Ovary (tissue), 9 donors: ENCODE data around the gene SASH3. TPM values are rescaled to one million over a fixed set of nuclear protein-coding genes. Genes with fewer than 3 reads are reported as not detected.

Experiments used
- DNase-seq, 5 donors: peaks; one replicate each; pipeline ENCODE4 v3.0.0-alpha.2; 2019 to 2020
- H3K27ac ChIP-seq, 2 donors: fragments of 200-600 bp; one replicate each; pipeline versions ENCODE4 v1.5.1 to v1.8.0; 2019 to 2022
- H3K27me3 ChIP-seq: fragments of 200-600 bp; one replicate; pipeline ENCODE4 v1.8.0; 2022
- H3K36me3 ChIP-seq: fragments of 200-600 bp; sonication (generic); one replicate; pipeline ENCODE4 v1.5.1; 2019
- H3K4me1 ChIP-seq: one replicate; pipeline ENCODE4 v1.8.1; 2013; ENCODE audit warnings: mild to moderate bottlenecking, moderate library complexity; ENCODE audit not compliant: insufficient read depth
- H3K4me3 ChIP-seq: fragments of 200-600 bp; sonication (generic); one replicate; pipeline ENCODE4 v1.5.1; 2017
- H3K9me3 ChIP-seq, 2 donors: fragments of 200-600 bp in 1 of 2; sonication (generic) in 1 of 2; one replicate each; pipeline versions ENCODE4 v1.5.1 to v1.8.1; 2013 to 2019; ENCODE audit warnings: mild to moderate bottlenecking in 1 of 2, moderate library complexity in 1 of 2
- EP300 ChIP-seq: sonication (generic); formaldehyde crosslinking; IDR thresholded peaks from one replicate; pipeline ENCODE4 v1.6.1; 2017; ENCODE audit warnings: antibody characterized with exemption
- POLR2A ChIP-seq: fragments of 450-650 bp; IDR thresholded peaks from one replicate; pipeline ENCODE4 v1.6.1; 2017; ENCODE audit warnings: antibody characterized with exemption, mild to moderate bottlenecking, moderate library complexity
- WGBS, 3 donors: extraction: QIAGEN DNeasy Blood & Tissue Kit in 1 of 3; methylation state at CpG; one replicate each; pipeline versions ENCODE4 v1.1.5 to v1.1.7; 2013 to 2017; 5-methylcytosine and 5-hydroxymethylcytosine counted together
- intact Hi-C, 4 donors: fragments of 100-400 bp; cut with DNase I; formaldehyde crosslinking; loops; one replicate each; pipeline versions ENCODE4 v1.11.0 to v1.15.1; 2022 to 2023
- polyA plus RNA-seq, 2 donors: library from polyadenylated mRNA; stranded (reverse); fragments of 200-250 nt in 1 of 2; fragments of 350-450 nt in 1 of 2; fragmentation: Illumina TruSeq in 1 of 2; extraction: RNeasy Lipid Tissue Mini Kit (QIAGEN cat#74804) in 1 of 2; gene quantifications; one replicate each; pipeline ENCODE4 v1.2.3, GENCODE V29; 2013 to 2014
- total RNA-seq, 7 donors: library from RNA; depleted of rRNA in 2 of 7; stranded (reverse); fragments of >200 nt in 2 of 7; fragmentation: NEBNext Ultra II Directional in 3 of 7; extraction: Animal tissue kit (Norgen Biotek cat#: 25700) in 3 of 7; gene quantifications; one replicate each; pipeline versions ENCODE4 v1.1.0 to v1.2.4, GENCODE V29; 2016 to 2023
- TF ChIP-seq, protein P1 (sequence below), 3 donors: fragments of 450-650 bp in 2 of 3; fragments of 200-600 bp in 1 of 3; IDR thresholded peaks; one replicate each; pipeline versions ENCODE4 v1.5.1 to v1.8.0; 2016 to 2022; ENCODE audit warnings: antibody characterized with exemption in 3 of 3, mild to moderate bottlenecking in 1 of 3
- donor health status: DM: no; HTN: no; CAD: no; lungs with moderate emphysema.
- donor health status: DM: no; HTN: no; CAD: no.
- donor health status: Bipolar disorder and iron deficiency.
- donor health status: DM: yes; HTN: yes; CAD: no.
- donor health status: DM: no; HTN: no; CAD: no.
- donor health status: DM: yes; HTN: yes; CAD: no.

Gene SASH3
- total and polyA plus RNA-seq, 9 donors = 1.8 to 8.2 (median 3.3) TPM

DNA sequence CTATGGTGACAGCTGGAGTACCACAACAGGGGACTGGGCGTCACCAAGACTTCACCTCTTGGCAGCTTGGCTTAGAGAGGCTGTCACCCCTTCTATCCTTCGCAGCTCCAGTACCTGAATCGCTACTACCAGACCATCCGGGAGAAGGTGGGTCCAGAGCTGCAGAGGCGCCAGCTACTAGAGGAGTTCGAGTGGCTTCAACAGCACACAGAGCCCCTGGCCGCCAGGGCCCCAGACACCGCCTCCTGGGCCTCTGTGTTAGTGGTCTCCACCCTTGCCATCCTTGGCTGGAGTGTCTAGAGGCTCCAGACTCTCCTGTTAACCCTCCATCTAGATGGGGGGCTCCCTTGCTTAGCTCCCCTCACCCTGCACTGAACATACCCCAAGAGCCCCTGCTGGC is 11.6 kb upstream of the SASH3 start:
- WGBS, 3 donors = 78 to 90% (median 90%) methylated on average over 8 of the region's 8 CpGs
- Histone ChIP-seq H3K9me3 (no peaks in the 10 kb centered on the region), H3K27me3 (no peaks in the 10 kb centered on the region), H3K36me3 (no peaks in the 10 kb centered on the region), H3K4me1 (no peaks in the 10 kb centered on the region), H3K27ac (no peak overlapping the region), H3K4me3 (no peak overlapping the region)
- no peak for DNase-seq
- TF ChIP-seq EP300 (no peak), POLR2A (no peak)
- TF ChIP-seq, protein P1, sequence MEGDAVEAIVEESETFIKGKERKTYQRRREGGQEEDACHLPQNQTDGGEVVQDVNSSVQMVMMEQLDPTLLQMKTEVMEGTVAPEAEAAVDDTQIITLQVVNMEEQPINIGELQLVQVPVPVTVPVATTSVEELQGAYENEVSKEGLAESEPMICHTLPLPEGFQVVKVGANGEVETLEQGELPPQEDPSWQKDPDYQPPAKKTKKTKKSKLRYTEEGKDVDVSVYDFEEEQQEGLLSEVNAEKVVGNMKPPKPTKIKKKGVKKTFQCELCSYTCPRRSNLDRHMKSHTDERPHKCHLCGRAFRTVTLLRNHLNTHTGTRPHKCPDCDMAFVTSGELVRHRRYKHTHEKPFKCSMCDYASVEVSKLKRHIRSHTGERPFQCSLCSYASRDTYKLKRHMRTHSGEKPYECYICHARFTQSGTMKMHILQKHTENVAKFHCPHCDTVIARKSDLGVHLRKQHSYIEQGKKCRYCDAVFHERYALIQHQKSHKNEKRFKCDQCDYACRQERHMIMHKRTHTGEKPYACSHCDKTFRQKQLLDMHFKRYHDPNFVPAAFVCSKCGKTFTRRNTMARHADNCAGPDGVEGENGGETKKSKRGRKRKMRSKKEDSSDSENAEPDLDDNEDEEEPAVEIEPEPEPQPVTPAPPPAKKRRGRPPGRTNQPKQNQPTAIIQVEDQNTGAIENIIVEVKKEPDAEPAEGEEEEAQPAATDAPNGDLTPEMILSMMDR (IDR thresholded peaks at IDR 0.05) = no peak
- intact Hi-C loops = no loop called here

DNA sequence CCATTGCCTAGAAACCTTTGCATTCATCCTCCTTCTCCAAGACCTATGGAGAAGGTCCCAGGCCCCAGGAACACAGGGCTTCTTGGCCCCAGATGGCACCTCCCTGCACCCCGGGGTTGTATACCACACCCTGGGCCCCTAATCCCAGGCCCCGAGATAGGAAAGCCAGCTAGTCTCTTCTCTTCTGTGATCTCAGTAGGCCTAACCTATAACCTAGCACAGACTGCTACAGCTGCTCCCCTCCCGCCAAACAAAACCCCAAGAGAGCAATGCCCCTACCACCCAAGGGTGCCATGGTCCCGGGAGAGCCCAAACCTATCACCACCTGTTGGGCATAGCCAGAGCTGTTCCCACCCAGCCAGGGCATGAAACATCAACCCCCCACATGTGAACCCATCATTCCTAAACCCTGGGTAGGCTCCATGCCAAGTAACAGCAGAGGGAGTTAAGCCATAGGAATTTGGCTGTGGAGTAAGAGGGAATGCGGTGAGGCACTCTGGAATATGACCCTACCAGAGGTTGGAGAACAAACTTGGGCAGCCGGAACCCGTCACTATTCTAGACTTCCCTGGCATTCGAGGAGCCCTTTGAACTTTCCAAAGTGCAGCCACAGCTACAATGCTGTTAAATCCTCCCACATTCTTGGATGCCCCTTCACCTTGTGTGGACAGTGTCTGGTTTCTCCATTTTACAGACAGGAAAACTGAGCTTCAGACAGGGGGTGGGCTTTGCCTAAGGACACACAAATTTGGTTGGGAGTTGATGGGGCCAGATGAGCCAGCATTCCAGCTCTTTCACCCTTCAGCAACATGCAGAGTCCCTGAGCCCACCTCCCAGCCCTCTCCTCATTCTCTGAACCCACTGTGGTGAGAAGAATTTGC is 10.9 kb upstream of the SASH3 start:
- Histone ChIP-seq H3K36me3 (no peaks in the 10 kb centered on the region), H3K27me3 (no peaks in the 10 kb centered on the region), H3K4me1 (no peaks in the 10 kb centered on the region), H3K4me3 (no peak overlapping the region), H3K27ac (no peak overlapping the region), H3K9me3 (no peaks in the 10 kb centered on the region)
- intact Hi-C loops = no loop called here
- no peak for TF ChIP-seq POLR2A
- TF ChIP-seq, protein P1 (IDR thresholded peaks at IDR 0.05) = no peak
- DNase-seq = no peak
- WGBS, 3 donors = 67 to 73% (median 70%) methylated on average over 8 of the region's 8 CpGs

DNA sequence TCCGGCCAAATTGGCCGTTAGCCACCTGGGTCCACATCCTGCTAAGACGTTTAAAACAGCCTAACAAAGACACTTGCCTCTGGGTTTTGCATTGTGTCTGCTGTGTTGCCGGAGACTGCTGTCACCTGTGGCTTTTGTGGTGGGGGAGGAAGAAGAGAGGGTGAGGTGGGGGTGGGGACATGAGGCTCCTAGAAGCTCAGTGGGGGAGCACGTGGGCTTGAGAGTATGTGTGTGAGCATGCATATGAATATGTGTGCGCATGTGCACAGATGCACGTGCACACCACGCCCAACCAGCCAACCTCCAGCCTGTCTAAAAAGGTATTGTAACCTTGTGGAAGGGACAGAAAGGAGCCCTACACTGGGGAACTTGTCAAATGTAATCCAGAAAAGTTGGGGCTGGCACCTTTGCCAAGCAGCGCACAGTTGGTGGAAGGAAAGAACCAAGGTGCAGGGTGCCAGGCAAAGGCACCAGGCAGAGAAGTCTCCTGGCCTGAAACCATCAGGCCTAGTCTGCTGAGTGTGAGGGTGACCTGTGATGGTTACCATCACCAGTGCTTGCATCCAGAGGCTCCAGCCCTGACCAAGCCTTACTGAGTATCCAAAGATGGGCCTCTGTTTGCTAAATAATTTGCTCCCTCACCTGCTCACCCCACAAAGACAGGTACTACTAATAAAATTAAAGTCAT is 10.1 kb upstream of the SASH3 start:
- Histone ChIP-seq H3K4me3 (no peak overlapping the region), H3K4me1 (no peaks in the 10 kb centered on the region), H3K36me3 (no peaks in the 10 kb centered on the region), H3K9me3 (no peaks in the 10 kb centered on the region), H3K27ac (no peak overlapping the region), H3K27me3 (no peaks in the 10 kb centered on the region)
- no peak for DNase-seq
- TF ChIP-seq POLR2A (no peak), EP300 (no peak)
- intact Hi-C loops = no loop called here
- 63 to 70% (median 68%) methylated on average over 9 of the region's 9 CpGs for WGBS, 3 donors

DNA sequence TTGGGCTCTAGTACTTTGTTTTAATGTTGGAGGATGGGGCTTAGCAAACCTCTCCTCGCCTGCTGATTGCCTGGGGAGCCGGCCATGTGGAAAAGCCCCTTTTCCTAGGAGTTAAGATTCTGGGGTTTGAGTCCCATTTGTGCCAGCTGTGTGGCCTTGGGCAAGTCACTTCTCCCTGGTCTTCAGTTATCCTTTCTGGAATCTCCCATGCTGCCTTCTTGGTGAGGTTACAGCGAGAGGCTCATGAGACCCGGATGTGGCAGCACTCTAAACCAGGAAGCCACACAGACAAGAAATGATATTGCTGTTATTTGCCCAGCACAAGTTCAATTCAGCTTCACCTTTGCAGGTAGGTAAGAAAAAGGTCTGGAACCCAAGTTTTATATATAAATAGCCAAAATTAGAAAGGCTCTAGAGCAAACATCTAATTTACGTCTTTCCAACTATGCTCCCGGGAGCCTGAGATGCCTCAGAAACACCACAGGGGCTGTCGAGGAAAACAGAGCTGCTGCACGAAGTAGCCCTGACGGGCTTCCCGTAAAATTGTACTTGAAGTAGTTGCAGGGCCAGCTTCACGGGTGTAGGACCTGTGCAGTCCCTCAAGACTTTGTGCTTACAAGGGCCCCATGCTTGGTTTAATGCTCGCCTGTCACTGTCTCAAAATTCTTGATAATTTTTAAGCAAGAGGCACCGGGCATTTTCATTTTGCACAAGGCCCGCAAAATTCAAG is 8.3 kb upstream of the SASH3 start:
- Histone ChIP-seq H3K36me3 (no peaks in the 10 kb centered on the region), H3K4me3 (no peak overlapping the region), H3K27me3 (no peaks in the 10 kb centered on the region), H3K9me3 (no peaks in the 10 kb centered on the region), H3K27ac (no peak overlapping the region), H3K4me1 (no peaks in the 10 kb centered on the region)
- no peak for DNase-seq
- TF ChIP-seq, protein P1 (IDR thresholded peaks at IDR 0.05) = no peak
- no peak for TF ChIP-seq POLR2A
- TF ChIP-seq EP300 = no peak
- WGBS, 3 donors = 70 to 73% (median 70%) methylated on average over 14 of the region's 14 CpGs
- intact Hi-C loops = no loop called here
